Fibroblast of the aortic adventitia (primary cell): Measurements from ENCODE around the gene ZSWIM1. TPM values are rescaled to one million over a fixed set of nuclear protein-coding genes. Genes with fewer than 3 reads are reported as not detected.

Experiments used
- DNase-seq: peaks from one replicate; pipeline ENCODE4 v3.0.0-alpha.2; 2010; ENCODE audit warnings: low read depth
- H3K4me3 ChIP-seq: 2 replicates; pipeline ENCODE4 v1.5.1; 2011; ENCODE audit warnings: low read depth, mild to moderate bottlenecking, control low read depth, low read length, moderate library complexity
- CTCF ChIP-seq: IDR thresholded peaks from 2 replicates; pipeline ENCODE4 v1.5.1; 2011; ENCODE audit warnings: mild to moderate bottlenecking, low read length, control low read depth, inconsistent platforms; ENCODE audit not compliant: insufficient read depth
- total RNA-seq: library from RNA; depleted of rRNA; stranded (reverse); fragments of >200 nt; gene quantifications from 2 replicates; pipeline ENCODE4 v1.2.3, GENCODE V29; 2012; ENCODE audit warnings: low replicate concordance

Gene ZSWIM1
- total RNA-seq, 1 donor = 15.1 TPM

GRCh38 chr20:45853484-45853883 lies 27.5 kb upstream of the ZSWIM1 start:
- DNase-seq = no peak
- no peak for TF ChIP-seq CTCF
- no peak overlapping the region for H3K4me3 ChIP-seq

GRCh38 chr20:45857114-45857881 lies 23.7 kb upstream of the ZSWIM1 start, which contains the start of the genes ACOT8 and ZSWIM3:
TSS of gene ACOT8 (minus strand) at chr20:45857392. CDS start at chr20:45857315, 77 bp downstream.
TSS of gene ZSWIM3 (plus strand) at chr20:45857614. CDS start at chr20:45857826, 212 bp downstream.
- DNase-seq = peak; percentile 100
- H3K4me3 ChIP-seq = peak within 1 kb of the TSS; percentile 85
- no peak for TF ChIP-seq CTCF

- DNase-seq = no peak
- H3K4me3 ChIP-seq = peak overlapping the region; percentile 68
- no peak for TF ChIP-seq CTCF
Measured at GRCh38 chr20:45857882-45858216, 23.2 kb upstream of the ZSWIM1 start.

- H3K4me3 ChIP-seq = no peak overlapping the region
- no peak for DNase-seq
- TF ChIP-seq CTCF = no peak
Measured at GRCh38 chr20:45859916-45860315, 21.1 kb upstream of the ZSWIM1 start.

GRCh38 chr20:45860560-45861220 lies 20.3 kb upstream of the ZSWIM1 start:
- no peak overlapping the region for H3K4me3 ChIP-seq
- TF ChIP-seq CTCF = no peak
- DNase-seq = no peak

- no peak overlapping the region for H3K4me3 ChIP-seq
- no peak for DNase-seq
- no peak for TF ChIP-seq CTCF
Measured at GRCh38 chr20:45861221-45862075, 19.6 kb upstream of the ZSWIM1 start.
